IMR-90 (cell line): ENCODE data around the gene HYLS1. TPM values are rescaled to one million over a fixed set of nuclear protein-coding genes. Genes with fewer than 3 reads are reported as not detected.

Experiments used
- ATAC-seq: fragments of 200-7000 bp; cut with Tn5 transposase; 2 replicates; pipeline ENCODE4 v1.9.1; 2020; ENCODE audit warnings: low read depth, mild to moderate bottlenecking, moderate library complexity
- BruUV-seq: library from RNA; stranded (reverse); fragments of 400-500 nt; replicated peaks from 2 replicates; lab custom pipeline; 2021; lab: Mats Ljungman, UMichigan
- CTCF ChIA-PET: fragments of 300-600 bp; formaldehyde crosslinking; extraction: SDS; loops from one replicate; lab custom pipeline; 2021; ENCODE audit warnings: antibody characterized with exemption; lab: Yijun Ruan, JAX
- POLR2A ChIA-PET: fragments of 300-600 bp; sonication (Branson Sonifier 250); formaldehyde crosslinking; loops from one replicate; lab custom pipeline; 2022; ENCODE audit warnings: antibody characterized with exemption; ENCODE audit not compliant: unreplicated experiment; lab: Charles Lee
- DNase-seq: peaks from one replicate; pipeline ENCODE4 v3.0.0; 2013
- H2AFZ ChIP-seq: replicated peaks from 2 replicates; pipeline ENCODE3; 2013; ENCODE audit warnings: low read length, mild to moderate bottlenecking; ENCODE audit not compliant: poor library complexity
- H2AK5ac ChIP-seq: 2 replicates; pipeline ENCODE4 v1.6.1; 2013; ENCODE audit warnings: low read depth, low read length, inconsistent platforms
- H2AK9ac ChIP-seq: replicated peaks from 2 replicates; pipeline ENCODE3; 2013; ENCODE audit warnings: mild to moderate bottlenecking, low read depth, low read length, moderate library complexity; ENCODE audit not compliant: poor library complexity
- H2BK120ac ChIP-seq: 2 replicates; pipeline ENCODE4 v1.6.1; 2013; ENCODE audit warnings: low read depth, low read length, inconsistent platforms
- H2BK15ac ChIP-seq: 3 replicates; pipeline ENCODE4 v1.6.1; 2013; ENCODE audit warnings: low read depth, low read length, inconsistent platforms
- H2BK20ac ChIP-seq: 2 replicates; pipeline ENCODE4 v1.6.1; 2013; ENCODE audit warnings: low read depth, mild to moderate bottlenecking, inconsistent platforms, low read length, moderate library complexity
- H2BK5ac ChIP-seq: 2 replicates; pipeline ENCODE4 v1.6.1; 2013; ENCODE audit warnings: mild to moderate bottlenecking, low read depth, low read length, inconsistent platforms; ENCODE audit not compliant: poor library complexity, severe bottlenecking
- H3K14ac ChIP-seq: replicated peaks from 2 replicates; pipeline ENCODE4 v1.6.1; 2013; ENCODE audit warnings: low read depth, low read length, inconsistent platforms
- H3K18ac ChIP-seq: 2 replicates; pipeline ENCODE4 v1.6.1; 2013; ENCODE audit warnings: low read depth, low read length, control low read depth
- H3K23ac ChIP-seq: 2 replicates; pipeline ENCODE4 v1.6.1; 2013; ENCODE audit warnings: low read depth, low read length, inconsistent platforms
- H3K27ac ChIP-seq: 2 replicates; pipeline ENCODE4 v1.5.1; 2013; ENCODE audit warnings: mild to moderate bottlenecking, control low read depth, low read length; ENCODE audit not compliant: insufficient read depth
- H3K27me3 ChIP-seq: 2 replicates; pipeline ENCODE4 v1.6.1; 2013; ENCODE audit warnings: low read length; ENCODE audit not compliant: control insufficient read depth, insufficient read depth
- H3K36me3 ChIP-seq: 2 replicates; pipeline ENCODE4 v1.6.1; 2013; ENCODE audit warnings: low read length, mixed read lengths; ENCODE audit not compliant: control insufficient read depth, insufficient read depth
- H3K4ac ChIP-seq: 2 replicates; pipeline ENCODE4 v1.6.1; 2013; ENCODE audit warnings: low read depth, low read length, inconsistent platforms
- H3K4me1 ChIP-seq: 2 replicates; pipeline ENCODE4 v1.6.1; 2013; ENCODE audit warnings: low read length, mixed read lengths; ENCODE audit not compliant: control insufficient read depth, insufficient read depth
- H3K4me2 ChIP-seq: 2 replicates; pipeline ENCODE4 v1.6.1; 2013; ENCODE audit warnings: low read depth, mild to moderate bottlenecking, control low read depth, low read length, moderate library complexity
- H3K4me3 ChIP-seq: 2 replicates; pipeline ENCODE4 v1.5.1; 2013; ENCODE audit warnings: low read depth, mild to moderate bottlenecking, control low read depth, low read length, moderate library complexity; ENCODE audit not compliant: insufficient read depth
- H3K56ac ChIP-seq: 2 replicates; pipeline ENCODE4 v1.6.1; 2013; ENCODE audit warnings: low read length, inconsistent platforms; ENCODE audit not compliant: insufficient read depth; ENCODE audit errors: extremely low read depth
- H3K79me1 ChIP-seq, 2 experiments: 2 replicates each; pipeline ENCODE4 v1.6.1; 2013; ENCODE audit warnings: low read length in 2 of 2, inconsistent platforms in 1 of 2, low read depth in 1 of 2
- H3K9ac ChIP-seq: 2 replicates; pipeline ENCODE4 v1.6.1; 2013; ENCODE audit warnings: low read depth, low read length, control low read depth
- H3K9me1 ChIP-seq: 2 replicates; pipeline ENCODE4 v1.6.1; 2013; ENCODE audit warnings: low read length, inconsistent platforms; ENCODE audit not compliant: insufficient read depth
- H3K9me3 ChIP-seq: 2 replicates; pipeline ENCODE4 v1.6.1; 2013; ENCODE audit warnings: low read length; ENCODE audit not compliant: control insufficient read depth, insufficient read depth
- H4K20me1 ChIP-seq: 2 replicates; pipeline ENCODE4 v1.6.1; 2013; ENCODE audit warnings: low read length, inconsistent platforms; ENCODE audit not compliant: insufficient read depth
- H4K5ac ChIP-seq: 2 replicates; pipeline ENCODE4 v1.6.1; 2013; ENCODE audit warnings: mild to moderate bottlenecking, low read depth, low read length, control low read depth
- H4K8ac ChIP-seq, 2 experiments: 2 replicates each; pipeline ENCODE4 v1.6.1; 2013; ENCODE audit warnings: low read depth in 2 of 2, low read length in 2 of 2, control low read depth in 1 of 2, inconsistent platforms in 1 of 2
- H4K91ac ChIP-seq: 2 replicates; pipeline ENCODE4 v1.6.1; 2013; ENCODE audit warnings: low read depth, low read length, inconsistent platforms; ENCODE audit not compliant: insufficient read depth
- BHLHE40 ChIP-seq: fragments of 150-350 bp; IDR thresholded peaks from 2 replicates; pipeline ENCODE4 v1.6.1; 2016; ENCODE audit warnings: mild to moderate bottlenecking, low read depth, low read length
- RAD21 ChIP-seq: IDR thresholded peaks from 2 replicates; pipeline ENCODE4 v1.6.1; 2012; ENCODE audit warnings: low read length, improper control_type of control experiment
- RCOR1 ChIP-seq: IDR thresholded peaks from 2 replicates; pipeline ENCODE4 v1.6.1; 2012; ENCODE audit warnings: mild to moderate bottlenecking, low read length, improper control_type of control experiment; ENCODE audit not compliant: insufficient replicate concordance
- SMC3 ChIP-seq: fragments of 150-350 bp; IDR thresholded peaks from 2 replicates; pipeline ENCODE4 v1.6.1; 2016; ENCODE audit warnings: low read depth, mild to moderate bottlenecking, antibody characterized with exemption, low read length, moderate library complexity
- WGBS, 2 experiments: methylation state at CpG; one replicate each; pipeline versions ENCODE4 v1.1.5 to v1.1.7; 2013; ENCODE audit warnings: missing lambda C conversion rate in 2 of 2; ENCODE audit not compliant: insufficient read length in 1 of 2; ENCODE audit errors: extremely low coverage in 2 of 2; 5-methylcytosine and 5-hydroxymethylcytosine counted together
- dilution Hi-C: fragments of 300-500 bp; cut with HindIII; formaldehyde crosslinking; loops from one replicate; pipeline ENCODE4 v1.14.3; 2018; ENCODE audit warnings: low sequenced_read_pairs; ENCODE audit not compliant: unreplicated experiment
- in situ Hi-C: fragments of 300-500 bp; cut with MboI; formaldehyde crosslinking; loops from 3 replicates; pipeline ENCODE4 v1.14.3; 2019; ENCODE audit warnings: low sequenced_read_pairs, inconsistent platforms, mixed read lengths
- intact Hi-C: fragments of 100-400 bp; cut with micrococcal nuclease; formaldehyde crosslinking; loops from 2 replicates; pipeline ENCODE4 v1.10.0; 2022
- polyA plus RNA-seq, 3 experiments: library from polyadenylated mRNA; depleted of rRNA; stranded (reverse); fragments of >200 nt; gene quantifications; 2 replicates each; pipeline ENCODE4 v1.2.3, GENCODE V29; 2012; ENCODE audit warnings: low replicate concordance in 1 of 3
- total RNA-seq: library from RNA; depleted of rRNA; stranded (reverse); fragments of >200 nt; gene quantifications from 2 replicates; pipeline ENCODE4 v1.2.3, GENCODE V29; 2012
- TF ChIP-seq, protein P1 (sequence below): fragments of 150-350 bp; IDR thresholded peaks from 2 replicates; pipeline ENCODE4 v1.6.1; 2016; ENCODE audit warnings: low read depth, mild to moderate bottlenecking, low read length, moderate library complexity, borderline replicate concordance
- TF ChIP-seq, protein P2 (sequence below): conservative IDR thresholded peaks from 2 replicates; pipeline ENCODE4 v1.5.1; 2012; ENCODE audit warnings: mild to moderate bottlenecking, low read depth, low read length, improper control_type of control experiment

The HYLS1 gene
- total and polyA plus RNA-seq, 2 of the 4 experiments (the other 2 are of a cell fraction), result 5.1 to 8.1 TPM

DNA sequence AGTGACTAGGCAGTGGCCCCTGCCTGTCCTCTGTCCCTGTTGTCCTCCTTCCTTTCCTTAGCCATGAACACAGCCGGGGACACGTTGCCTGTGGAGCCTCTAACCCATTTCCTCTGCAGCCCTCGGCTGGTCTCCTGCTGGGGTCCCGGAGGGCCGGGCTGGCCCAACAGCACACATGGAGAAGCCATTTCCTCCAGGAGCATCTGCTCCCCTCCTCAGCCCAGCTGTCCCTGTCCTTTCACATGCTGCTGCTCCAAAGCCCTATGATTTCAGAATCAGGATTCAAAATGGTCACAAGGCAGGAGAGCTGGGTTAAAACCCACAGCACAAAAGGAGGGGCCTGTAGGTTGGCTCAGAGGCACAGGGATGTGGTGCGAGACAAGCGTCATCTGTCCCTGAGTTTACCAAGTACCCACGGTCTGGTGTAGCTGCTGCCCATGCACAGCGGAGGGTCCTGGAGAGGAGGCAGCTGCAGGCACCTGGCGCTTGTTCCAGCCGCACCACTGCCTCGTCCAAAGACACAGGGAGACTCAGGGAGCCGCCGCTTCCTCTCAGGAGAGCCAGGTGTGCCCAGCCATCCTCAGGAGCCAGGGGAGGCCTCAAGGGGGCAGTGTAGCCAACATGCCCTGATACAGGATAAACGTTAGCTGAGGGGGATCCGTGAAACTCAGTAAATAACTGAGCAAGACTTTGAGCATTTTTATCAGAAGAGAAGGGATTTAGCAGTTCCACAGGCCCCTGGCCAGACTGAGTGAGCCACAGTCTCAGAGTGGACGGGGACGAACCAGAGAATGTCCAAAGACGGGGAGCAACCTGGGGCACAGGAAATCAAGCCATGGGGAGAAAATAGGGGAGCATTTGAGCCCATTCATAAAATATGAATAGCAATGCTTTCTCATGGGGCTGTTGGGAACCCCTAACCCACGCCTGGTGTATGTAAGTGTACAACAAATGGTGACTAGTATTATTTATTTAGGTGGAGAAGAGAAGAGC, 54.4 kb downstream of the HYLS1 start:
- dilution Hi-C loops, result no loop called here
- Histone ChIP-seq H2AK5ac (no peak overlapping the region), H3K4me1 (no peaks in the 10 kb centered on the region), H3K36me3 (no peaks in the 10 kb centered on the region), H2AK9ac (no peak overlapping the region), H2BK15ac (no peak overlapping the region), H2BK120ac (no peak overlapping the region), H3K4ac (no peak overlapping the region), H4K91ac (no peak overlapping the region), H4K8ac (no peak overlapping the region), H3K23ac (no peak overlapping the region), H3K79me1 (no peaks in the 10 kb centered on the region), H2AFZ (no peak overlapping the region), H2BK20ac (no peak overlapping the region), H3K9ac (no peak overlapping the region), H3K27ac (no peak overlapping the region), H3K9me1 (no peaks in the 10 kb centered on the region), H3K14ac (no peak overlapping the region), H4K20me1 (no peaks in the 10 kb centered on the region), H3K56ac (no peak overlapping the region), H2BK5ac (no peak overlapping the region), H3K9me3 (no peaks in the 10 kb centered on the region), H3K4me3 (no peak overlapping the region), H4K5ac (no peak overlapping the region), H3K27me3 (peaks cover 17% of the 10 kb centered on the region; the same call in 1 of the 2 replicates), H3K18ac (no peak overlapping the region), H3K4me2 (no peak overlapping the region)
- BruUV-seq, result no TSS peak
- peak; percentile 19 for DNase-seq
- ChIA-PET CTCF (interaction anchor here (0.6 to 0.9 kb wide), 3 partner anchors 10 to 252 kb away, joined by 3 read pairs; no protein-coding TSS in a partner anchor), POLR2A (no interaction called here)
- intact Hi-C loops, result loop anchor here (1.0 kb wide), 1 partner anchor 252 kb away; no protein-coding TSS in a partner anchor
- TF ChIP-seq RCOR1 (no peak), SMC3 (peak; percentile 50), BHLHE40 (no peak), RAD21 (peak; percentile 55)
- TF ChIP-seq, protein P1, sequence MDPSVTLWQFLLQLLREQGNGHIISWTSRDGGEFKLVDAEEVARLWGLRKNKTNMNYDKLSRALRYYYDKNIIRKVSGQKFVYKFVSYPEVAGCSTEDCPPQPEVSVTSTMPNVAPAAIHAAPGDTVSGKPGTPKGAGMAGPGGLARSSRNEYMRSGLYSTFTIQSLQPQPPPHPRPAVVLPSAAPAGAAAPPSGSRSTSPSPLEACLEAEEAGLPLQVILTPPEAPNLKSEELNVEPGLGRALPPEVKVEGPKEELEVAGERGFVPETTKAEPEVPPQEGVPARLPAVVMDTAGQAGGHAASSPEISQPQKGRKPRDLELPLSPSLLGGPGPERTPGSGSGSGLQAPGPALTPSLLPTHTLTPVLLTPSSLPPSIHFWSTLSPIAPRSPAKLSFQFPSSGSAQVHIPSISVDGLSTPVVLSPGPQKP, result no peak
- TF ChIP-seq, protein P2, sequence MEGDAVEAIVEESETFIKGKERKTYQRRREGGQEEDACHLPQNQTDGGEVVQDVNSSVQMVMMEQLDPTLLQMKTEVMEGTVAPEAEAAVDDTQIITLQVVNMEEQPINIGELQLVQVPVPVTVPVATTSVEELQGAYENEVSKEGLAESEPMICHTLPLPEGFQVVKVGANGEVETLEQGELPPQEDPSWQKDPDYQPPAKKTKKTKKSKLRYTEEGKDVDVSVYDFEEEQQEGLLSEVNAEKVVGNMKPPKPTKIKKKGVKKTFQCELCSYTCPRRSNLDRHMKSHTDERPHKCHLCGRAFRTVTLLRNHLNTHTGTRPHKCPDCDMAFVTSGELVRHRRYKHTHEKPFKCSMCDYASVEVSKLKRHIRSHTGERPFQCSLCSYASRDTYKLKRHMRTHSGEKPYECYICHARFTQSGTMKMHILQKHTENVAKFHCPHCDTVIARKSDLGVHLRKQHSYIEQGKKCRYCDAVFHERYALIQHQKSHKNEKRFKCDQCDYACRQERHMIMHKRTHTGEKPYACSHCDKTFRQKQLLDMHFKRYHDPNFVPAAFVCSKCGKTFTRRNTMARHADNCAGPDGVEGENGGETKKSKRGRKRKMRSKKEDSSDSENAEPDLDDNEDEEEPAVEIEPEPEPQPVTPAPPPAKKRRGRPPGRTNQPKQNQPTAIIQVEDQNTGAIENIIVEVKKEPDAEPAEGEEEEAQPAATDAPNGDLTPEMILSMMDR, result peak; percentile 57
- in situ Hi-C loops, result no loop called here
- 36% methylated on average over 4 of the region's 20 CpGs; no CpG with 5 or more reads in 1 of the 2 experiments for WGBS, 2 experiments
- peak; percentile 65; the same call in 1 of the 2 replicates for ATAC-seq
